ENCODE results near the gene EPB41. TPM values are rescaled to one million over a fixed set of nuclear protein-coding genes. Genes with fewer than 3 reads are reported as not detected.

The EPB41 gene
- total RNA-seq, 1 donor from 2014 or later, result 9.7 TPM

DNA sequence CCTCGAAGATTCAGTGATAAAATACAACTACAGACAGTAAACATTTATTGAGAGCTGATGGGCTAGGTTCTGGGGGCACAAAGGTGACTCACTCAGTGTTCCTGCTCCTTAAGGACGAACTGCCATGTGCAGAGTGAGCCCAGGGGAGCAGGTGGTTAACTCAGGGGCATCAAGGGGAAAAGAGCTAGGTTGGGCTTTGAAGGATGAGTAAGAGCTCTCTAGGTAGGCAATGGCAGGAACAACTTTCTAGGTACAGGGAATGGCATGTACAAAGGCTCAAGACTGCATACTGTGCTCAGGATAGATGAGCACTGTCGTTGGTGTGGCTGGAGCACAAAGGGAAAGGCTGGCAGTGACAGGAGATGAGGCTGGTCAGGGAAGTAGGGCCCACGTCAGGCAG, 16.6 kb upstream of the EPB41 start:
- peaks cover 6% of the 10 kb centered on the region for H3K4me1 Mint-ChIP-seq (ENCODE audit: unreplicated experiment)
- TF ChIP-seq, protein P1, sequence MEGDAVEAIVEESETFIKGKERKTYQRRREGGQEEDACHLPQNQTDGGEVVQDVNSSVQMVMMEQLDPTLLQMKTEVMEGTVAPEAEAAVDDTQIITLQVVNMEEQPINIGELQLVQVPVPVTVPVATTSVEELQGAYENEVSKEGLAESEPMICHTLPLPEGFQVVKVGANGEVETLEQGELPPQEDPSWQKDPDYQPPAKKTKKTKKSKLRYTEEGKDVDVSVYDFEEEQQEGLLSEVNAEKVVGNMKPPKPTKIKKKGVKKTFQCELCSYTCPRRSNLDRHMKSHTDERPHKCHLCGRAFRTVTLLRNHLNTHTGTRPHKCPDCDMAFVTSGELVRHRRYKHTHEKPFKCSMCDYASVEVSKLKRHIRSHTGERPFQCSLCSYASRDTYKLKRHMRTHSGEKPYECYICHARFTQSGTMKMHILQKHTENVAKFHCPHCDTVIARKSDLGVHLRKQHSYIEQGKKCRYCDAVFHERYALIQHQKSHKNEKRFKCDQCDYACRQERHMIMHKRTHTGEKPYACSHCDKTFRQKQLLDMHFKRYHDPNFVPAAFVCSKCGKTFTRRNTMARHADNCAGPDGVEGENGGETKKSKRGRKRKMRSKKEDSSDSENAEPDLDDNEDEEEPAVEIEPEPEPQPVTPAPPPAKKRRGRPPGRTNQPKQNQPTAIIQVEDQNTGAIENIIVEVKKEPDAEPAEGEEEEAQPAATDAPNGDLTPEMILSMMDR (IDR thresholded peaks at IDR 0.05), result no peak
- no peaks in the 10 kb centered on the region for H3K27me3 Mint-ChIP-seq (ENCODE audit: unreplicated experiment)
- no peaks in the 10 kb centered on the region for H3K9me3 Mint-ChIP-seq (ENCODE audit: unreplicated experiment)
- no peak for DNase-seq (ENCODE audit: extremely low spot score, unreplicated experiment)
- no peak overlapping the region for H3K4me3 Mint-ChIP-seq (ENCODE audit: unreplicated experiment)
- H3K27ac Mint-ChIP-seq (ENCODE audit: unreplicated experiment), result no peak overlapping the region
- no peaks in the 10 kb centered on the region for H3K36me3 Mint-ChIP-seq (ENCODE audit: unreplicated experiment)

DNA sequence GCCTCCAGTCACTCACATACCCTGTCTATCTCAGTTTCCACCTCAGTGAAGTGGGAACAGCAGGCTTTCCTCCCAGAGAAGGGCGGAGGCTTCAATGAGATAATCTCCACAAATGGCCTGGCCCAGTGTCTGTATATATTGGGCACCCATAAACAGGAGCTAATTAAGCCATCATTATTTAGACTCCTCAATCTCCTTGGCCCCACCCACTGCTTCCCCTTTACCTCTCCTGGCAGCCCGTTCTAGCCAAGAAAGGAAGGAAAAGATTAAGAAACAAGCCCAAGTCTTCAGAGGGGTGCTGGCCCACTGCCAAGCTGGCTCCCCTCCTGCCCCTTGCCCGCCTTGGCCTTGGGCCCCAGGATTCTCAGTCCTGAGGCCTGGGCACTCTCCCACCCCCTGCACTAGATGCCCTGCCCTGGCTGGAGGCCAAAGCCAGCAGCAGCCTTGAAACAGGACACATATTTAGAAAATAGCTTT, 15.9 kb upstream of the EPB41 start:
- TF ChIP-seq, protein P1 (IDR thresholded peaks at IDR 0.05), result no peak
- DNase-seq (ENCODE audit: extremely low spot score, unreplicated experiment), result no peak
- no peaks in the 10 kb centered on the region for H3K27me3 Mint-ChIP-seq (ENCODE audit: unreplicated experiment)
- no peak overlapping the region for H3K27ac Mint-ChIP-seq (ENCODE audit: unreplicated experiment)
- no peaks in the 10 kb centered on the region for H3K36me3 Mint-ChIP-seq (ENCODE audit: unreplicated experiment)
- H3K4me3 Mint-ChIP-seq (ENCODE audit: unreplicated experiment), result no peak overlapping the region
- H3K9me3 Mint-ChIP-seq (ENCODE audit: unreplicated experiment), result no peaks in the 10 kb centered on the region
- H3K4me1 Mint-ChIP-seq (ENCODE audit: unreplicated experiment), result peaks cover 6% of the 10 kb centered on the region

DNA sequence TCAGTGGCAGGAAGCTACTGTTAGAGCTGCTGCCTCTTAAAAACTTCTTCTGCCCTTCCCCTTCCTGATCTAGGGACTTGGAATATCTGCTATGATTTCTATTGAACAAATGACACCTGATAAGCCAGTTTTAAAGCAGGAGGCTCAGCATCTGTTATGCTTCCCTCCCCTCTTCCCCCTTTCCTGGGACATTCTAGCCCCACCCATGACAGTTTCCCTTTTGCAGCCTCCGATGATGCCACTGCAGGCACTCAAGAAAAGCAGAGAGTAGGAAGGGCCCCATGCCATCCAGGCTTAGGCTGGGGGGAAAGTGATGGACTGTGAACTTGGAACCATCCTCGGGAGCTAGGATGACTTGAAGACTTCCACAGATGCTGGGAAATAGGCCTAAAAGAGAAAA, 15.1 kb upstream of the EPB41 start:
- Mint-ChIP-seq H3K36me3 (ENCODE audit: unreplicated experiment) (no peaks in the 10 kb centered on the region), H3K4me3 (ENCODE audit: unreplicated experiment) (no peak overlapping the region), H3K9me3 (ENCODE audit: unreplicated experiment) (no peaks in the 10 kb centered on the region), H3K4me1 (ENCODE audit: unreplicated experiment) (peaks cover 6% of the 10 kb centered on the region), H3K27me3 (ENCODE audit: unreplicated experiment) (no peaks in the 10 kb centered on the region), H3K27ac (ENCODE audit: unreplicated experiment) (no peak overlapping the region)
- TF ChIP-seq, protein P1 (IDR thresholded peaks at IDR 0.05), result no peak
- no peak for DNase-seq (ENCODE audit: extremely low spot score, unreplicated experiment)

DNA sequence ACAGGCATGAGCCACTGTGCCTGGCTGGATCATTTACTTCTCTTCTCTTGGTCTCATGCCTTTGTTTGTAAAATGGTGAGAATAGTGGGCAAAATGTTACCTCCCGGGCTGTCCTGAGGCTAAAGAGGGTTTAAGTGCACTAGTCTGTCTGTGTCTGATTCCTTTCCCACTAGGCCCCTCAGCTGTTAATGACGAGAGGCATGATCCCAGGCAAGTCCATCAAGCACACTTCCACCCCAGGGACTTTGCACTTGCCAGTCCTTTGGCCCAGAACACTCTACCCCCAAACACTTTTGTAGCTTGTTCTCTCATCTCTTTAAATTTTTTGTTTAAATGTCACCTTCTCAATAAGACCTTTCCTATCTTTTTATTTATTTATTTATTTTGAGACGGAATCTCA, 13.8 kb upstream of the EPB41 start:
- Mint-ChIP-seq H3K27me3 (ENCODE audit: unreplicated experiment) (no peaks in the 10 kb centered on the region), H3K9me3 (ENCODE audit: unreplicated experiment) (no peaks in the 10 kb centered on the region), H3K27ac (ENCODE audit: unreplicated experiment) (no peak overlapping the region), H3K4me3 (ENCODE audit: unreplicated experiment) (no peak overlapping the region), H3K4me1 (ENCODE audit: unreplicated experiment) (peaks cover 6% of the 10 kb centered on the region), H3K36me3 (ENCODE audit: unreplicated experiment) (no peaks in the 10 kb centered on the region)
- TF ChIP-seq, protein P1 (IDR thresholded peaks at IDR 0.05), result no peak
- DNase-seq (ENCODE audit: extremely low spot score, unreplicated experiment), result no peak

DNA sequence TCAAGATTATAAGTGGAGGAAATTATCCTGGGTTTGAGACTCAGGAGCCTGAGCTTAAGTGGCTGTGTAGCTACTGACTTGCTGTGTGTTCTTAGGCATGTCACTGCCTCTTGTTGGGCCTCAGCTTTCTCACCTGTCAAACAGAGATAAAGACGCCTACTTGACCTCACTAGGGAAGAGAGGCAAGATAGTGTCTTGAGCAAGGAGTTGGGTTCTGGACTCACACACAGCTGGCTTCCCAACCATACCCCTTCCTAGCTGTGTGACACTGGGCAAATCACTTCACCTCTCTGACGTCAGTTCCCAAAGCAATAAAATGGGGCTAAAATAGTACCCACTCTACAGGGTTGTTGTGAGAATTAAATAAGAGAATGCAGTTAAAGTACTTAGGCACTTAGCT, 11.6 kb upstream of the EPB41 start:
- H3K9me3 Mint-ChIP-seq (ENCODE audit: unreplicated experiment), result no peaks in the 10 kb centered on the region
- H3K36me3 Mint-ChIP-seq (ENCODE audit: unreplicated experiment), result no peaks in the 10 kb centered on the region
- no peaks in the 10 kb centered on the region for H3K27me3 Mint-ChIP-seq (ENCODE audit: unreplicated experiment)
- no peak for DNase-seq (ENCODE audit: extremely low spot score, unreplicated experiment)
- no peak overlapping the region for H3K27ac Mint-ChIP-seq (ENCODE audit: unreplicated experiment)
- H3K4me1 Mint-ChIP-seq (ENCODE audit: unreplicated experiment), result peaks cover 6% of the 10 kb centered on the region
- H3K4me3 Mint-ChIP-seq (ENCODE audit: unreplicated experiment), result no peak overlapping the region
- TF ChIP-seq, protein P1 (IDR thresholded peaks at IDR 0.05), result no peak

Measured in osteocyte (in vitro differentiated cells).